Astrocyte (in vitro differentiated cells and primary cell): ENCODE data around the gene ZNF503. TPM values are rescaled to one million over a fixed set of nuclear protein-coding genes. Genes with fewer than 3 reads are reported as not detected.

ENCODE experiments used
- total RNA-seq: library from RNA; stranded (reverse); gene quantifications from 2 replicates; pipeline ENCODE4 v1.2.1, GENCODE V29; 2021

ZNF503 gene
- total RNA-seq, 1 donor from 2014 or later, result 11.9 TPM

Other genes with a start within 250 kb of the ZNF503 start
- 338 and 373 TPM in 2 replicates for gene VDAC2, start 191.0 kb downstream of the ZNF503 start, total RNA-seq
- 17.1 and 18.3 TPM in 2 replicates for gene COMTD1, start 165.8 kb downstream of the ZNF503 start, total RNA-seq
- 2.2 and 2.7 TPM in 2 replicates for gene LRMDA, start 29.9 kb upstream of the ZNF503 start, total RNA-seq